ENCODE results near the gene TRIAP1.
A peak's percentile ranks its signal among the peaks of the same experiment; 100 is the strongest.

Gene TRIAP1

GRCh38 chr12:120479458-120479857, 33.3 kb upstream of the TRIAP1 start:
- H3K4me1 Mint-ChIP-seq (ENCODE audit: low read depth in 2 of 2) = peaks cover 39 to 51% of the 10 kb centered on the region in 2 donors
- H3K4me3 Mint-ChIP-seq = peak overlapping the region; percentile 47 to 93
- peak overlapping the region; percentile 97 to 98 for H3K27ac Mint-ChIP-seq
- H3K27me3 Mint-ChIP-seq = no peaks in the 10 kb centered on the region
- no peak for DNase-seq
- no peaks in the 10 kb centered on the region for H3K9me3 Mint-ChIP-seq
- no peak for ATAC-seq (replicated peaks)
- H3K36me3 Mint-ChIP-seq (ENCODE audit: insufficient read depth) = peaks cover 6% of the 10 kb centered on the region

DNA sequence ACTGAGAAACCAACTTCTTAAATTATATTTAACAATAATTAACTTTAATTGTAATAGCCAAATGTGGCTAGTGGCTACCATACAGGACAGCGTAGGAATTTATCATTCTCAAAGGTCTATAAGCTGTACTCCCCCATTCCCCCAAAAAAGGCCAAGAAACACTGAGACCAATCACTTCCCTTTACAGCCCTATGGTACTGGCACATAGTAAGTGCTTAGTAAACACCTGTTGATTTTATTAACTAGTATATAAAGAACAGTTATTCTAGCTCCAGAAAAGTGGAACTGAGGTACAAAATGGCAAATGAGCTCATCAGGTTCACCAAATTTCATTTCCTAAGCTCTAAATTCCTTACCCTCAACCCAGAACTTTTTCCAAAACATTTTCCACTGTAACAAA, 29.5 kb upstream of the TRIAP1 start:
- H3K27me3 Mint-ChIP-seq = no peaks in the 10 kb centered on the region
- H3K4me3 Mint-ChIP-seq = no peak overlapping the region
- H3K4me1 Mint-ChIP-seq (ENCODE audit: low read depth in 2 of 2) = peaks cover 33 to 44% of the 10 kb centered on the region in 2 donors
- peaks cover 5% of the 10 kb centered on the region for H3K36me3 Mint-ChIP-seq (ENCODE audit: insufficient read depth)
- H3K9me3 Mint-ChIP-seq = no peaks in the 10 kb centered on the region
- no peak overlapping the region for H3K27ac Mint-ChIP-seq
- DNase-seq (no peak), ATAC-seq (replicated peaks) (no peak)

GRCh38 chr12:120474616-120474960, 28.4 kb upstream of the TRIAP1 start:
- Mint-ChIP-seq H3K9me3 (no peaks in the 10 kb centered on the region), H3K27ac (no peak overlapping the region), H3K4me3 (no peak overlapping the region)

DNA sequence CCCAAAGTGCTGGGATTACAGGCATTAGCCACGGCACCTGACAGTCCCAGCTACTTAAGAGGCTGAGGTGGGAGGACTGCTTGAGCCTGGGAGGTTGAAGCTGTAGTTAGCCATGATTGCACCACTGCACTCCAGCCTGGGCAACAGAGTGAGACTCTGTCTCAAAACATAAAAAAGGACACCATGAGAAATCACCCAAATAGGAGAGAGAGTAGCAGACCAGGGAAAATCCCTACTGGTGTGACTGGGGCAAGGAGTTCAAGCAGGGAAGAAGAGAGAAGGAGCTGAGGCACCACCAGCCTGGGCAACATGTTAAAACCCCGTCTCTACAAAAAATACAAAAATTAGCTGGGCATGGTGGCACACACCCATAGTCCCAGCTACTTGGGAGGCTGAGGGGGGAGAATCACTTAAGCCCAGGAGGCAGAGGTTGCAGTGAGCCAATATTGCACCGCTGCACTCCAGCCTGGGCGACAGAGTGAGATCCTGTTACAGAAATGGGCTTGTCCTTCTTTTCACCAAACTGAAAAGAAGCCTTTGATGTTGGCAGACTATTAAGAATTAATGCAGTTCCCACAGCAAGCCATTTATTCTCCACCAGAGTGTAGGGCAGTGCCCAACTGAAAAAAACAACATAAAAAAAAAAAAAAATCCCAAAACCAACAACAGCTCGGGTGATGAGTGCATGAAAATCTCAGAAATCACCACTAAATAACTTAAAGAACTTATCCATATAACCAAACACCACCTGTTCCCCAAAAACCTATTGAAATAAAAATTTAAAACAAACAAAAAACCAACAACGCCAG, 27.8 kb upstream of the TRIAP1 start:
- H3K36me3 Mint-ChIP-seq (ENCODE audit: insufficient read depth) = peaks cover 14% of the 10 kb centered on the region
- ATAC-seq (replicated peaks) (no peak), DNase-seq (no peak)
- peaks cover 29 to 37% of the 10 kb centered on the region in 2 donors for H3K4me1 Mint-ChIP-seq (ENCODE audit: low read depth in 2 of 2)
- H3K4me3 Mint-ChIP-seq = no peak overlapping the region
- no peaks in the 10 kb centered on the region for H3K9me3 Mint-ChIP-seq
- H3K27ac Mint-ChIP-seq = peak overlapping the region in 1 of 2 donors; percentile 65
- H3K27me3 Mint-ChIP-seq = no peaks in the 10 kb centered on the region

More at GRCh38 chr12:120474616-120474960, 28.4 kb upstream of the TRIAP1 start:
- Mint-ChIP-seq H3K36me3 (ENCODE audit: insufficient read depth) (peaks cover 11% of the 10 kb centered on the region), H3K27me3 (no peaks in the 10 kb centered on the region), H3K4me1 (ENCODE audit: low read depth in 2 of 2) (peaks cover 31 to 40% of the 10 kb centered on the region in 2 donors)
- ATAC-seq (replicated peaks) = no peak
- DNase-seq = no peak

GRCh38 chr12:120472521-120472920, 26.3 kb upstream of the TRIAP1 start:
- ATAC-seq (replicated peaks) (no peak), DNase-seq (no peak)
- no peaks in the 10 kb centered on the region for H3K27me3 Mint-ChIP-seq
- H3K4me3 Mint-ChIP-seq = no peak overlapping the region
- H3K27ac Mint-ChIP-seq = peak overlapping the region in 1 of 2 donors; percentile 18
- H3K36me3 Mint-ChIP-seq (ENCODE audit: insufficient read depth) = peaks cover 22% of the 10 kb centered on the region
- H3K4me1 Mint-ChIP-seq (ENCODE audit: low read depth in 2 of 2) = peaks cover 40 to 47% of the 10 kb centered on the region in 2 donors
- H3K9me3 Mint-ChIP-seq = no peaks in the 10 kb centered on the region

DNA sequence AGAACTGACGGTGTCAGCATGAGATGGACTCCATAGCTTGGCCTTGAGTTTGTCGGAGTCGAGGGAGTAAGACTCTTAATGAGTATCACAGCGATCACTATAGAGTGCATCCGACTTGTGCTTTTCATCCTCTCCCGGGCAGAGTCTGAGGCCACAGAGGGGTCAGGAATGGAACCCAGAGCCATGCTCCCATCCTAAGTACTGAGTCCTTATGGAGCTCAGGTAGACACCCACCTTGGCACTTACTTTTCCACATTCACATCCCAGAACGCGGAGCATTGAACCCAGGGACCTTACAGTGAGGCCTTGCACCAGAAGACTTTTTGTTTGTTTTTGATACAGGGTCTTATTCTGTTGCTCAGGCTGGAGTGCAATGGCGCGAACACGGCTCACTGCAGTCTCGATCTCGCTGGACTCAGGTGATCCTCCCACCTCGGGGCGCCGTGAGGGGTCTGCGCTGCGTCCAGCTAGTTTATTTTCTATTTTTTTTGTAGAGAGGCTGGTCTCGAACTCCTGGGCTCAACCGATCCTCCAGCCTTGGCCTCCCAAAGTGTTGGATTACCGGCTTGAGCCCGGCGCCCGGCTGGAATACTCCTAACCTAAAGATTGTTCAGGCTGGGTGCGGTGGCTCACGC, 24.1 kb upstream of the TRIAP1 start:
- H3K27me3 Mint-ChIP-seq = no peaks in the 10 kb centered on the region
- H3K9me3 Mint-ChIP-seq = no peaks in the 10 kb centered on the region
- ATAC-seq (replicated peaks) (peak; percentile 11), DNase-seq (no peak)
- peak overlapping the region; percentile 88 to 92 for H3K4me3 Mint-ChIP-seq
- peaks cover 43 to 51% of the 10 kb centered on the region in 2 donors for H3K4me1 Mint-ChIP-seq (ENCODE audit: low read depth in 2 of 2)
- peaks cover 43% of the 10 kb centered on the region for H3K36me3 Mint-ChIP-seq (ENCODE audit: insufficient read depth)
- H3K27ac Mint-ChIP-seq = peak overlapping the region; percentile 91 to 92

DNA sequence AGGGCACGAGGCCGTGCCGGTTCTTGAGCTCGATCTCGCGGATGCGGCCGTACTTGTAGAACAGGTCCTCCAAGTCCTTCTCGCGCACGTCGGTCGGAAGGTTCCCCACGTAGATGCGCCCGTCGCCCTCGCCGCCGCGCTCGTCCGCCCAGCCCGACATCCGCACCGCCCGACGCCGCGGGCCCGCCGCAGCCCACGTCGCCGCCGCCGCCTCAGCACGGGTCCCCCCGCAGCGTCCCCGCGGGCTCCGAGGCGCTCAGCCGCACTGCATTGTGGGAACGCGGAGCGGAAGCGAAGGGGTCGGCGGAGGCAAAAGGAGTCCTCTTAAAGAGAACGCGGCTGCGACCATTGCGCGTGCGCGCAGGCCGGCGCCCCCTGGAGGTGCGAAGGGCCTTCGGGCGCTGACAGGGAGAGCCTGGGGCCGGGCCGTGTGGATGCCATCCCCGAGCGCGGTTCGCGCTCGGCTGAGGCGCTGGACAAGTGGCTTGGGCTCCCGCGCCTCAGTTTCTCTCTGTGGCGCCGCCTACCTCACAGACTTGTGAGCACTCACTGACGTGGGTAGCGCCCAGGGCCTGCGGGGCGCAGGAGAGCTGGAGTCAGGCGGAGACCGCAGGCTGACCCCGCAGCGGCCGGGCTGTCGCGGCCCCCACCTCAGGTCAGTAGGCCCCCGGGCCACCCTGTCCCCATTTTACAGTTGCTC, 23.4 kb upstream of the TRIAP1 start, which contains the start of gene SRSF9:
Gene SRSF9, minus strand, starts transcription at position 299 of the 700 bp plus-strand sequence. Its CDS starts 139 bp downstream, at position 160.
- ATAC-seq (replicated peaks) = peak; percentile 86
- Mint-ChIP-seq H3K4me3 (peak within 1 kb of the TSS; percentile 88 to 92), H3K4me1 (ENCODE audit: low read depth in 2 of 2) (peaks cover 42 to 47% of the 10 kb centered on the region in 2 donors)

DNA sequence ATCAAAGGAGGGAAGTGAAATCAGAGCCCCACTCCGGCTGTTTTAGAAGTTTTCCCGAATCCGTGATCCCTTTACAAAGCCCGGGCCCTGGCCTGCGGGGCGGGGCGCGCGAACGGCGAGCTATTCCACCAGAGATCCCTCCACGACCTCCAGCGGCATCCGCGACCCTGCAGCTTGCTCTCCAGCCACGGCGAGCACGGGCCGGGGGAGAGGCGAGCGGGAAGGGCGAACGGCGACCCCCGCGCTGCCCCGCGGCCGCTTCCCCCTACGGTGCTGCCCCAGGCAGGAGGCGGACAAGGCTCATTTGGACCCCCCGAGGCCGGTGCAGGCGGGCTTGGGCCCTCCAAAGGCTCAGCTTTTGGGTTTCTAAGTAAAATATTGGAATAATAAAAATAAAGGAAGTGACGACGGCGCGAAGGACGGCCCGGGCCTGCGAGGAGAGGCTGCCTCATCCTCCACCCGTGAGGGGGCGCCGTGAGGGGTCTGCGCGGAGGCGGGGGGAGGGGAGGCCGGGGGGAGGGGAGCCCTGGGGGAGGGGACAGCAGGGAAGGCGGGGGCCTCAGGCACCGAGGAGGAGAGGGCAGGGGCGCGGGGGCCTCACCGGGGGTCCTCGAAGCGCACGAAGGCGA, 22.8 kb upstream of the TRIAP1 start:
- Mint-ChIP-seq H3K27me3 (no peaks in the 10 kb centered on the region), H3K4me3 (peak overlapping the region; percentile 88 to 92), H3K9me3 (no peaks in the 10 kb centered on the region), H3K4me1 (ENCODE audit: low read depth in 2 of 2) (peaks cover 41 to 43% of the 10 kb centered on the region in 2 donors), H3K27ac (peak overlapping the region; percentile 91 to 92), H3K36me3 (ENCODE audit: insufficient read depth) (peaks cover 56% of the 10 kb centered on the region)
- DNase-seq (peak in 2 of 3 experiments; percentile 9 to 18), ATAC-seq (replicated peaks) (peak; percentile 38)

More for the DNA sequence above, 23.4 kb upstream of the TRIAP1 start, which contains the start of gene SRSF9:
- peak; percentile 96 to 97 (median 97) for DNase-seq
- peak within 1 kb of the TSS; percentile 91 to 92 for H3K27ac Mint-ChIP-seq
- H3K27me3 Mint-ChIP-seq = no peaks in the 10 kb centered on the region
- peaks cover 49% of the 10 kb centered on the region for H3K36me3 Mint-ChIP-seq (ENCODE audit: insufficient read depth)
- no peaks in the 10 kb centered on the region for H3K9me3 Mint-ChIP-seq

DNA sequence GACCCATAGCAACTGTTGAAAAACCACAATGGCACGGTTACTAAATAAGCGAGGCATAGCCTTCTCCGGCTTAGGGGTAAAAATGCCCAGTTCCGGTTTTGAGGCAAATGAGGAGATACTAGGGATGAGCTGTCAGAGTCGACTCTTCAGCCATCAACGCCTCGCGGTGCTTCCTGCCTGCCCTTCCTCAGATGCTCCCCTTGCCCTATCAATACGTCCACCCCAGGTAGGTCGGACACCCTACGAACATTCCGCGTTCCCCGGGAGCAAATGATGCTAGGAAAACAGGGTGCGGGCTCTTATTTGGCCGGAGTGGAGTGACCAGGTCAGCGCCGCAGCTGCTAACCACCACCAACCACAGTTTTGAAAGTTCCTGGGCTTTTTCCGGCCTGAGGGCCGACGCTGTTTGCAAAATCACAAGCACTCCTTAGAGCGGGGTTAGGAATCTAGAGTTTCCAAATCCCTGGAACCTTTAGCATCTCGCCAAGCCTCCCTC, 22.2 kb upstream of the TRIAP1 start:
- H3K27ac Mint-ChIP-seq = peak overlapping the region; percentile 91 to 92
- DNase-seq (no peak), ATAC-seq (replicated peaks) (no peak)
- peaks cover 62% of the 10 kb centered on the region for H3K36me3 Mint-ChIP-seq (ENCODE audit: insufficient read depth)
- H3K27me3 Mint-ChIP-seq = no peaks in the 10 kb centered on the region
- H3K4me3 Mint-ChIP-seq = peak overlapping the region; percentile 88 to 92
- peaks cover 37 to 43% of the 10 kb centered on the region in 2 donors for H3K4me1 Mint-ChIP-seq (ENCODE audit: low read depth in 2 of 2)
- H3K9me3 Mint-ChIP-seq = no peaks in the 10 kb centered on the region

DNA sequence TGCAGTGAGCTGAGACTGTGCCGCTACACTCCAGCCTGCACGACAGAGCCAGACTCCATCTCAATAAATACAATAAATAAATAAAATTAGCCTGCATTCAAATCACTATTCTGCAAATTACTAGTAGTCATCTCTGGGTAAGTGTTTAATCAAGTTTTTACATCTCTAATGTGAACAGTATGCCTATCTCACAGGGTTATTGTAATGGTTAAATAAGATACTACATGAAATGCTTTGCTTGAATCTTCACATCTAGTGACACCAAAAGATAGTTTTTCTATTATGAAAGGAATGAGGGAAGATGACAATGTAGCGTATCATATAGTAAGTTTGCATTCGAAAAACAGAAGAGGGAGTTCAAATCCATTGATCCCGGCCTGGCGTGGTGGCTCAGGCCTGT, 21.3 kb upstream of the TRIAP1 start:
- H3K4me1 Mint-ChIP-seq (ENCODE audit: low read depth in 2 of 2) = peaks cover 33 to 35% of the 10 kb centered on the region in 2 donors
- peak overlapping the region; percentile 91 to 92 for H3K27ac Mint-ChIP-seq
- no peaks in the 10 kb centered on the region for H3K9me3 Mint-ChIP-seq
- H3K27me3 Mint-ChIP-seq = no peaks in the 10 kb centered on the region
- no peak for ATAC-seq (replicated peaks)
- peaks cover 71% of the 10 kb centered on the region for H3K36me3 Mint-ChIP-seq (ENCODE audit: insufficient read depth)
- DNase-seq = no peak
- peak overlapping the region; percentile 88 to 92 for H3K4me3 Mint-ChIP-seq

GRCh38 chr12:120466560-120467315, 20.6 kb upstream of the TRIAP1 start:
- Mint-ChIP-seq H3K27me3 (no peaks in the 10 kb centered on the region), H3K4me1 (ENCODE audit: low read depth in 2 of 2) (peaks cover 28 to 30% of the 10 kb centered on the region in 2 donors), H3K9me3 (no peaks in the 10 kb centered on the region), H3K27ac (peak overlapping the region in 1 of 2 donors; percentile 92), H3K36me3 (ENCODE audit: insufficient read depth) (peaks cover 78% of the 10 kb centered on the region), H3K4me3 (peak overlapping the region; percentile 88 to 92)
- ATAC-seq (replicated peaks) (no peak), DNase-seq (peak; percentile 27 to 44 (median 36))

- H3K27ac Mint-ChIP-seq = no peak overlapping the region
- no peaks in the 10 kb centered on the region for H3K9me3 Mint-ChIP-seq
- ATAC-seq (replicated peaks) (no peak), DNase-seq (no peak)
- peak overlapping the region in 1 of 2 donors; percentile 12 for H3K4me3 Mint-ChIP-seq
- H3K36me3 Mint-ChIP-seq (ENCODE audit: insufficient read depth) = peaks cover 83% of the 10 kb centered on the region
- no peaks in the 10 kb centered on the region for H3K27me3 Mint-ChIP-seq
- peaks cover 27% of the 10 kb centered on the region in 2 donors for H3K4me1 Mint-ChIP-seq (ENCODE audit: low read depth in 2 of 2)
Observed at GRCh38 chr12:120465756-120466155, 19.6 kb upstream of the TRIAP1 start.

All from effector memory CD8-positive, alpha-beta T cell (primary cell).